ENCODE measurements around the gene NIF3L1. TPM values are rescaled to one million over a fixed set of nuclear protein-coding genes. Genes with fewer than 3 reads are reported as not detected.

Gene NIF3L1
- total and polyA plus RNA-seq, 2 experiments from 2014 or later = 14.0 to 23.7 TPM

GRCh38 chr2:200905618-200906296 lies 16.6 kb downstream of the NIF3L1 start:
- H3K79me2 ChIP-seq = no peaks in the 10 kb centered on the region

GRCh38 chr2:200909958-200910357 lies 20.8 kb downstream of the NIF3L1 start:
- Histone ChIP-seq H3K4me3 (no peak overlapping the region), H3K9me2 (replicated peaks; ENCODE audit: insufficient read depth) (no peaks in the 10 kb centered on the region), H2AFZ (no peak overlapping the region), H3K4me1 (ENCODE audit: insufficient read depth) (no peaks in the 10 kb centered on the region), H3K9me3 (ENCODE audit: low read depth) (no peaks in the 10 kb centered on the region), H3K79me2 (no peaks in the 10 kb centered on the region), H3K27ac (no peak overlapping the region), H3K27me3 (no peaks in the 10 kb centered on the region), H3K4me2 (no peak overlapping the region), H4K20me1 (ENCODE audit: insufficient read depth, poor library complexity, severe bottlenecking) (no peaks in the 10 kb centered on the region), H3K36me3 (replicated peaks; ENCODE audit: insufficient read depth, low read depth) (no peaks in the 10 kb centered on the region)
- TF ChIP-seq EZH2phosphoT487 (IDR thresholded peaks at IDR 0.05; ENCODE audit: low read depth, severe bottlenecking, unreplicated experiment) (no peak), CTCF (IDR thresholded peaks at IDR 0.05; ENCODE audit: poor library complexity) (no peak), EZH2 (IDR thresholded peaks at IDR 0.05; ENCODE audit: borderline replicate concordance) (no peak)
- 96% methylated on average over 4 of the region's 4 CpGs for WGBS (ENCODE audit: low lambda C conversion rate, missing lambda C conversion rate)
- no peak for DNase-seq (ENCODE audit: low spot score)

More at GRCh38 chr2:200905618-200906296, 16.6 kb downstream of the NIF3L1 start:
- TF ChIP-seq EZH2 (IDR thresholded peaks at IDR 0.05; ENCODE audit: borderline replicate concordance) (no peak), CTCF (IDR thresholded peaks at IDR 0.05; ENCODE audit: poor library complexity) (peak; percentile 75), EZH2phosphoT487 (IDR thresholded peaks at IDR 0.05; ENCODE audit: low read depth, severe bottlenecking, unreplicated experiment) (no peak)
- no peak overlapping the region for H3K4me3 ChIP-seq
- DNase-seq (ENCODE audit: low spot score) = peak; percentile 81
- H3K9me3 ChIP-seq (ENCODE audit: low read depth) = no peaks in the 10 kb centered on the region
- H2AFZ ChIP-seq = no peak overlapping the region
- H3K4me1 ChIP-seq (ENCODE audit: insufficient read depth) = no peaks in the 10 kb centered on the region
- no peak overlapping the region for H3K4me2 ChIP-seq
- H4K20me1 ChIP-seq (ENCODE audit: insufficient read depth, poor library complexity, severe bottlenecking) = no peaks in the 10 kb centered on the region
- no peaks in the 10 kb centered on the region for H3K27me3 ChIP-seq
- H3K36me3 ChIP-seq (replicated peaks; ENCODE audit: insufficient read depth, low read depth) = no peaks in the 10 kb centered on the region
- H3K27ac ChIP-seq = no peak overlapping the region
- WGBS (ENCODE audit: low lambda C conversion rate, missing lambda C conversion rate) = 70% methylated on average over 2 of the region's 2 CpGs
- H3K9me2 ChIP-seq (replicated peaks; ENCODE audit: insufficient read depth) = no peaks in the 10 kb centered on the region

- H3K4me2 ChIP-seq = no peak overlapping the region
- DNase-seq (ENCODE audit: low spot score) = no peak
- no peaks in the 10 kb centered on the region for H3K4me1 ChIP-seq (ENCODE audit: insufficient read depth)
- no peaks in the 10 kb centered on the region for H3K27me3 ChIP-seq
- no peaks in the 10 kb centered on the region for H3K79me2 ChIP-seq
- no peaks in the 10 kb centered on the region for H4K20me1 ChIP-seq (ENCODE audit: insufficient read depth, poor library complexity, severe bottlenecking)
- H2AFZ ChIP-seq = no peak overlapping the region
- TF ChIP-seq EZH2phosphoT487 (IDR thresholded peaks at IDR 0.05; ENCODE audit: low read depth, severe bottlenecking, unreplicated experiment) (no peak), CTCF (IDR thresholded peaks at IDR 0.05; ENCODE audit: poor library complexity) (no peak), EZH2 (IDR thresholded peaks at IDR 0.05; ENCODE audit: borderline replicate concordance) (no peak)
- H3K9me3 ChIP-seq (ENCODE audit: low read depth) = no peaks in the 10 kb centered on the region
- no peak overlapping the region for H3K27ac ChIP-seq
- H3K4me3 ChIP-seq = no peak overlapping the region
- peaks cover 4% of the 10 kb centered on the region for H3K36me3 ChIP-seq (replicated peaks; ENCODE audit: insufficient read depth, low read depth)
- H3K9me2 ChIP-seq (replicated peaks; ENCODE audit: insufficient read depth) = no peaks in the 10 kb centered on the region
These were observed 24.5 kb downstream of the NIF3L1 start for GRCh38 chr2:200913654-200914053.
